NCI-H774 (cell line): ENCODE results near the gene RAB7A.

Experiments used
- DNase-seq: peaks from one replicate; lab custom pipeline; 2025; lab: John Stamatoyannopoulos, UW

The RAB7A gene

DNA sequence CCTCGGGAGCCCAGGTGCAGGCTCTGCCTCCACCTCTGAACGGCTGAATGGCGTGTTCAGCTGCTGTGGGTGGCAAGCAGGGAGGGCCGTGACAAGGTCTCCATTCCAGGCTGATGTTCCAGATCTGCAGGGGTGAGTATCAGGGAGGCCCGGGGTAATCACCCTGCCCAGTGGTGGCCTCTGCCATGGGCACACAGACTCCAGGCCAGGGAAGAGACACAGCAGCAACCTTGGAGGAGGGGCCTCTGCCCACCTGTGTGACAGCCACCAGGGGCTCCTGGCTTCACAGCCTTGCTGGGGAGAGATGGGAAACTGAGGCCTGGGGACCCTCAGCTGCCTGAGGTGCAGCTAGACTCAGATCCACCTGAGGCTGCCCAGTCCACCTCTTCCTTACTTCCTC is 127.8 kb downstream of the RAB7A start:
- no peak for DNase-seq

DNA sequence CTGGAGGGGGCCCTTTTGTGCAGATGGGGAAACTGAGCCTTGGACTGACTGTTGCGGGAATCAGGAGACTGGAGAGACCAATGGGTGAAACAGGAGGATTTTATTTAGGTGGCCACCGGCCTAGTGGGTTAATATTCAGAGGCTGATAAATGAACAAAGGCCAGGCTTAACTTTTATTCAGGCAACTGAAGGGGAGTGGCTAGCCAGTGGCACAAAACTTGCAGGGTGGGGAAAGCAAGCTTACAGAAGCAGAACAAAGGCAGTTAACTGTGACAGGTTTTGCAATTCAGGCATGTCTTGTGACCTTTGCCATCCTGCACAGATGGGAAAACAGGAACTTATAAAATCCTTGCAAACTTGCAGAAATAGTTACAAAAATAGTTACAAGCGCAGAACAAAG is 128.5 kb downstream of the RAB7A start:
- DNase-seq: no peak

DNA sequence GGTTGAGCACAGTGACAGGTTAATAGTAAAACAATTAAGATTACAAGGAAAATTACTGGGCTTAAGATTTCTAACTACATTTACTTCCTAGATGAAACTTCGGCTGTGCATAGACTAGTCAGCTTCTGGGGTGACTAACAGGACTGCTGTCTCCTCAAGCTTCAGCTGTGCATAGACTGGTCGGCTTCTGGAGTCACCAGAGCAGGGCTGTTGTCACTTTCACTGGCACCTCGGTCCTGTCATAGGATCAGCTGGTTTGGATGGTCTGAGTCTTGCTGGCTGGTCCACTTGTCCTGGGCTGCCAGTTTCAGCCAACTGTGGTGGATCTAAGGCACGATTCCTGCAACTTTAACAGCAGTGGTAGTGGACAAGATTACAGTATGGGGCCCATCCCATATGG is 129.6 kb downstream of the RAB7A start:
- DNase-seq: no peak

DNA sequence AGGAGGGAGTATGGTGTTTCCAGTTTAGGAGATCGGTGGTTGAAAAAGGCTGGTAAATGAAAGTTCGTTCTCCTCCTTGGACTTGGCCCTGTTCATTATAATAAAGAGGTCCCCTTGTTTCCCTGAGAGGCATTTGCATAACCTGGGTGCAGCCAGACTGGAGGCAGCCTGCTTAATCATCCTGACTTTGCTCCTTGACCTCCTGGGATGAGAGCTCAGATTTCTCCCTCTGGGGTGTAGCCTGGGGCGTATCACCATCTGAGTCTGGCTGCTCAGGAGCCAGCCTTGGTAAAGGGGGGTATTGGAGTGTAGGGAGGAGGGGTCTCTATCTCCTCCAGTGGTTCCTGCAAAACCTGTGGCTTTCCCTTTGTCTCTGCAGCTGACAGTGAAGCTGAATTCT is 132.2 kb downstream of the RAB7A start:
- no peak for DNase-seq

DNA sequence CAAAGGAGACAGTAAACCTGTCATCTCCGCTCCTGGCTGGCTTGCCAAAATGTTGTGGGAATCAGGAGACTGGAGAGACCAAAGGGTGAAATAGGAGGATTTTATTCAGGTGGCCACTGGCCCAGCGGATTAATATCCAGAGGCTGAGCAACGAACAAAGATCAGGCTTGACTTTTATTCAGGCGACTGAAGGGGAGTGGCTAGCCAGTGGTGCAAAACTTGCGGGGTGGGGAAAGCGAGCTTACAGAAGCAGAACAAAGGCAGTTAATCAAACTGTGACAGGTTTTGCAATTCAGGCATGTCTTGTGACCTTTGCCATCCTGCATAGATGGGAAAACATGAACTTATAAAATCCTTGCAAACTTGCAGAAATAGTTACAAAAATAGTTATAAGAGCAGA is 133.6 kb downstream of the RAB7A start:
- DNase-seq: no peak

DNA sequence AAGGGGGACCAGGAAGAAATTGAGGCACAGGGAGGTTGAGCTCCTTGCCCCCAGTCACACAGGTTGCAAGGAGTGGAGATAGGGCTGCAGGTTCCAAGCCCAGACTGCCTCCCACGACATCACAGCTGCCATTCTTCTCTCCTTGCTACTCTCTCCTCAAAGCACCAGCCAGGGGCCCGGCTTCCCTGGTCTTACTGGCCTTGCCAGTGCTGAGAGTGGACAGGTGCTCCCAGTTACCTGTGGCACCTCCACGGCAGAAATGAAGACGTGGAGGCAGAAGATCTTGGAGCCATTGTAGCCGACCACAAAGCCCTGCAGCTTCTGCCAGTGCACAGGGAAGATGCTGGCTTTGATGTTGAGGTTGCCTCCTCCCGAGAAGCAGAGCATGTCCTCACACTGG is 135.5 kb downstream of the RAB7A start:
- no peak for DNase-seq

DNA sequence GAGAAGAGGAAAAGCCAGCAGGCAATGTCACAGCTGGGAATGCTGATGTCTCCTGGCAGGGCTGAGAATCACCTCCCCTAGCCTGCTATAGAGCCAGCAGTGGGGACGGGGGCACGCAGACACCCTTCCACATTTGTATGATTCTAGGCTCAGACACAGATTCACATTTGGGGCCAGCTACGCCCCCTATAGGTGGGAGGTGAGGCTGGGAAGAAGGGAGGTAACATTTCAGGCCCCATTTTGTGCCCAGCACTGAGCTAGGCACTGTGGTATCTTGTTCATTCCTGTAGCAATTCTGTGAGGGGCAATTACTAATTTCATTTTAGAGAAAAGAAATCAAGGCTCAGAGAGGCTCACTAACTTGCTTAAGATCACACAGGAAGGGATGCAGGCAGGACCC is 137.6 kb downstream of the RAB7A start:
- no peak for DNase-seq
